Osteocyte (in vitro differentiated cells): Measurements from ENCODE around the gene VAC14. TPM values are rescaled to one million over a fixed set of nuclear protein-coding genes. Genes with fewer than 3 reads are reported as not detected.
A peak's percentile ranks its signal among the peaks of the same experiment; 100 is the strongest.

ENCODE experiments used
- DNase-seq: peaks from one replicate; pipeline ENCODE4 v3.0.0; 2021; ENCODE audit warnings: mixed read lengths; ENCODE audit not compliant: unreplicated experiment; ENCODE audit errors: extremely low spot score
- H3K27ac Mint-ChIP-seq: one replicate; pipeline ENCODE4 v1.8.0; 2021; ENCODE audit warnings: mild to moderate bottlenecking, mixed read lengths; ENCODE audit not compliant: unreplicated experiment
- H3K27me3 Mint-ChIP-seq: one replicate; pipeline ENCODE4 v1.8.0; 2021; ENCODE audit warnings: mixed read lengths; ENCODE audit not compliant: unreplicated experiment
- H3K36me3 Mint-ChIP-seq: one replicate; pipeline ENCODE4 v1.8.0; 2021; ENCODE audit warnings: mixed read lengths; ENCODE audit not compliant: unreplicated experiment
- H3K4me1 Mint-ChIP-seq: one replicate; pipeline ENCODE4 v1.8.0; 2021; ENCODE audit warnings: mixed read lengths; ENCODE audit not compliant: unreplicated experiment
- H3K4me3 Mint-ChIP-seq: one replicate; pipeline ENCODE4 v1.8.0; 2021; ENCODE audit warnings: mild to moderate bottlenecking, moderate library complexity, mixed read lengths; ENCODE audit not compliant: unreplicated experiment
- H3K9me3 Mint-ChIP-seq: one replicate; pipeline ENCODE4 v1.8.0; 2021; ENCODE audit warnings: mixed read lengths; ENCODE audit not compliant: unreplicated experiment
- total RNA-seq: library from RNA; stranded (reverse); gene quantifications from 2 replicates; pipeline ENCODE4 v1.2.1, GENCODE V29; 2021
- TF ChIP-seq, protein P1 (sequence below): fragments of 200-600 bp; sonication (generic); IDR thresholded peaks from 2 replicates; pipeline ENCODE4 v1.5.0; 2021; ENCODE audit warnings: antibody characterized with exemption, mild to moderate bottlenecking, moderate library complexity

VAC14 gene
- total RNA-seq, 1 donor from 2014 or later = 44.5 TPM

GRCh38 chr16:70662991-70663523 lies 137.9 kb downstream of the VAC14 start:
- DNase-seq = no peak
- Mint-ChIP-seq H3K4me1 (peaks cover 4% of the 10 kb centered on the region), H3K27ac (no peak overlapping the region), H3K36me3 (peaks cover 22% of the 10 kb centered on the region), H3K4me3 (no peak overlapping the region), H3K9me3 (no peaks in the 10 kb centered on the region), H3K27me3 (no peaks in the 10 kb centered on the region)
- TF ChIP-seq, protein P1, sequence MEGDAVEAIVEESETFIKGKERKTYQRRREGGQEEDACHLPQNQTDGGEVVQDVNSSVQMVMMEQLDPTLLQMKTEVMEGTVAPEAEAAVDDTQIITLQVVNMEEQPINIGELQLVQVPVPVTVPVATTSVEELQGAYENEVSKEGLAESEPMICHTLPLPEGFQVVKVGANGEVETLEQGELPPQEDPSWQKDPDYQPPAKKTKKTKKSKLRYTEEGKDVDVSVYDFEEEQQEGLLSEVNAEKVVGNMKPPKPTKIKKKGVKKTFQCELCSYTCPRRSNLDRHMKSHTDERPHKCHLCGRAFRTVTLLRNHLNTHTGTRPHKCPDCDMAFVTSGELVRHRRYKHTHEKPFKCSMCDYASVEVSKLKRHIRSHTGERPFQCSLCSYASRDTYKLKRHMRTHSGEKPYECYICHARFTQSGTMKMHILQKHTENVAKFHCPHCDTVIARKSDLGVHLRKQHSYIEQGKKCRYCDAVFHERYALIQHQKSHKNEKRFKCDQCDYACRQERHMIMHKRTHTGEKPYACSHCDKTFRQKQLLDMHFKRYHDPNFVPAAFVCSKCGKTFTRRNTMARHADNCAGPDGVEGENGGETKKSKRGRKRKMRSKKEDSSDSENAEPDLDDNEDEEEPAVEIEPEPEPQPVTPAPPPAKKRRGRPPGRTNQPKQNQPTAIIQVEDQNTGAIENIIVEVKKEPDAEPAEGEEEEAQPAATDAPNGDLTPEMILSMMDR = no peak

- DNase-seq = no peak
- H3K27ac Mint-ChIP-seq = peak overlapping the region; percentile 73
- TF ChIP-seq, protein P1 = no peak
- no peaks in the 10 kb centered on the region for H3K27me3 Mint-ChIP-seq
- H3K4me3 Mint-ChIP-seq = no peak overlapping the region
- no peaks in the 10 kb centered on the region for H3K9me3 Mint-ChIP-seq
- peaks cover 17% of the 10 kb centered on the region for H3K36me3 Mint-ChIP-seq
- H3K4me1 Mint-ChIP-seq = peaks cover 4% of the 10 kb centered on the region
Observed at GRCh38 chr16:70661918-70662641, 138.9 kb downstream of the VAC14 start.

DNA sequence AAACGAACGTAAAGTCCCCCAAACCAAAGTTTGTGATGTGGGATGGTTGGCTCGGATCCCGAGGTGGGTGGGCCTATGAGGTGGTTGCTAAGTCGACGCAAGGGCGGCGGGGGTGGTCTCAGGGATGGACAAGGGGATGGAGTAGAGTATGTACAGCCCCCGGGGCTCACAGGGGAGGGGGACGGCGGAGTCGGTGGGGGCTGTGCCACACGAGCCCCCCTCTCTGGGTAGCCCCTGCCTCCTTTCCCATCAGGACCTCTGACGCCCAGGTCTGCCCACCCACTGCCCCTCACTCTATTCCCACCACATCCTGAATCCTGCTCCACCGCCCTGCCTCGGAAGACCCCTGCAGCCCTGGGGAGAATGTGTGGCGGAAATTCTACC lies 139.4 kb downstream of the VAC14 start:
- DNase-seq = no peak
- peak overlapping the region; percentile 38 for H3K27ac Mint-ChIP-seq
- H3K36me3 Mint-ChIP-seq = peaks cover 15% of the 10 kb centered on the region
- no peaks in the 10 kb centered on the region for H3K9me3 Mint-ChIP-seq
- H3K4me3 Mint-ChIP-seq = no peak overlapping the region
- H3K27me3 Mint-ChIP-seq = no peaks in the 10 kb centered on the region
- TF ChIP-seq, protein P1 = no peak
- H3K4me1 Mint-ChIP-seq = peaks cover 4% of the 10 kb centered on the region

DNA sequence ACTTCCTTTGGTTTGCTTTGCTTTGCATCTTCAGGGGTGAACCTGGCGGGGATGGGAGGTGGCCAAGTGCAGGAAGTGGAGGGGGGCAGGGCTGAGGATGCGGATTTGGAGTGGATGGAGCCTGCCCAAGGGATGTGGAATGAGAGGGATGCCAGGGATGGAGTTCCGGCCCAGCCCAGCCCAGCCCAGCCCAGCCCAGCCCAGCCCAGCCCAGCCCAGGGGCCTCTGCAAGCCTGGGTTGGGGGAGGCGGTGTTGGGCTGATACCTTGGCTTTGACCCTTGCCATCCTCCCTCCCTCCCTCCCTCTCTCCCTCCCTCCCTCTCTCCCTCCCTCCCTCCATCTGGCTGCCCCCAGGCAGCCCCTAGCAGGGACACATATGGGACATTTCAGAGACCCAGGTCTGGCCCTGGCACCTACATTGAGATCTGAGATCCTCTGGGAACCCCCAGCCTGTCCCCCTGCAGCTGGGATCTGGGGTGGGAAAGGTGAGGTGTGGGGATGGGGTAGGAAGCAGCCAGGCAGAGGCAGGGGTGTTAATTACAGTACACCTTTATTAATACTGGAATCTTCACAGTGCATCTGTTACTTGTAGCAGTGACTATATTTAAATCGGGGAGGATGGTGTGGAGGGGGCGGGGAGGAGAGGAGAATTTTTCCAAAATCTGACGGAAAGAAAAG lies 140.1 kb downstream of the VAC14 start:
- no peak overlapping the region for H3K4me3 Mint-ChIP-seq
- H3K4me1 Mint-ChIP-seq = peaks cover 6% of the 10 kb centered on the region
- peaks cover 8% of the 10 kb centered on the region for H3K36me3 Mint-ChIP-seq
- H3K9me3 Mint-ChIP-seq = no peaks in the 10 kb centered on the region
- TF ChIP-seq, protein P1 = no peak
- no peak for DNase-seq
- no peaks in the 10 kb centered on the region for H3K27me3 Mint-ChIP-seq
- peak overlapping the region; percentile 31 for H3K27ac Mint-ChIP-seq

DNA sequence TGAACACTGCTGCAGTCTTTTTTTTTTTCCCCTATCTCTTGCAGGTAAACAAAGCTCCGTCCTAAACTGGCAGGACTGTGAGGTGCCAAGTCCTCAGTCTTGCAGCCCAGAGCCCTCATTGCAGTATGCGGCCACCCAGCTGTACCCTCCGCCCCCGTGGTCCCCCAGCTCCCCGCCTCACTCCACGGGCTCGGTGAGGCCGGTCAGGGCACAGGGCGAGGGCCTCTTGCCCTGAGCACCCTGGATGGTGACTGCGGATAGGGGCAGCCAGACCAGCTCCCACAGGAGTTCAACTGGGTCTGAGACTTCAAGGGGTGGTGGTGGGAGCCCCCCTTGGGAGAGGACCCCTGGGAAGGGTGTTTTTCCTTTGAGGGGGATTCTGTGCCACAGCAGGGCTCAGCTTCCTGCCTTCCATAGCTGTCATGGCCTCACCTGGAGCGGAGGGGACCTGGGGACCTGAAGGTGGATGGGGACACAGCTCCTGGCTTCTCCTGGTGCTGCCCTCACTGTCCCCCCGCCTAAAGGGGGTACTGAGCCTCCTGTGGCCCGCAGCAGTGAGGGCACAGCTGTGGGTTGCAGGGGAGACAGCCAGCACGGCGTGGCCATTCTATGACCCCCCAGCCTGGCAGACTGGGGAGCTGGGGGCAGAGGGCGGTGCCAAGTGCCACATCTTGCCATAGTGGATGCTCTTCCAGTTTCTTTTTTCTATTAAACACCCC lies 140.8 kb downstream of the VAC14 start:
- H3K4me1 Mint-ChIP-seq = peaks cover 6% of the 10 kb centered on the region
- H3K36me3 Mint-ChIP-seq = peaks cover 5% of the 10 kb centered on the region
- H3K4me3 Mint-ChIP-seq = no peak overlapping the region
- H3K9me3 Mint-ChIP-seq = no peaks in the 10 kb centered on the region
- TF ChIP-seq, protein P1 = no peak
- no peak for DNase-seq
- no peaks in the 10 kb centered on the region for H3K27me3 Mint-ChIP-seq
- H3K27ac Mint-ChIP-seq = peak overlapping the region; percentile 31
